Measurements from ENCODE around the gene ZNF683.
"Not testable (repeated sequence)": the region's sequence is repeated elsewhere in the genome, so short reads cannot be mapped to it uniquely, and the experiment has no call there.

Gene ZNF683

GRCh38 chr1:26336477-26337205 lies 35.9 kb downstream of the ZNF683 start:
- Histone ChIP-seq H3K4me3 (ENCODE audit: low read depth in 1 of 2, low read length in 2 of 2) (no peak overlapping the region), H4K20me1 (ENCODE audit: insufficient read depth, low read length) (no peaks in the 10 kb centered on the region), H3K36me3 (ENCODE audit: insufficient read depth, low read length) (no peaks in the 10 kb centered on the region), H3K4me2 (ENCODE audit: insufficient read depth, low read length) (no peak overlapping the region), H3K79me2 (ENCODE audit: insufficient read depth, low read length) (no peaks in the 10 kb centered on the region), H3K9ac (ENCODE audit: low read depth, low read length) (no peak overlapping the region), H2AFZ (ENCODE audit: low read depth, low read length) (no peak overlapping the region), H3K9me3 (ENCODE audit: insufficient read depth, low read length, severe bottlenecking) (no peaks in the 10 kb centered on the region), H3K27ac (ENCODE audit: low read length) (no peak overlapping the region), H3K27me3 (ENCODE audit: insufficient read depth, low read length, poor library complexity) (peaks cover 37% of the 10 kb centered on the region), H3K4me1 (ENCODE audit: insufficient read depth, low read length) (peaks cover 3% of the 10 kb centered on the region; the same call in 1 of the 2 replicates)
- DNase-seq: no peak
- TF ChIP-seq EZH2 (IDR thresholded peaks at IDR 0.05; ENCODE audit: borderline replicate concordance, low read depth, low read length, severe bottlenecking) (no peak), CTCF (IDR thresholded peaks at IDR 0.05; ENCODE audit: borderline replicate concordance, extremely low read depth, low read length, poor library complexity, severe bottlenecking) (no peak)
- ATAC-seq (ENCODE audit: insufficient read depth, low read depth): no peak

- Histone ChIP-seq H2AFZ (ENCODE audit: low read depth, low read length) (no peak overlapping the region), H3K27ac (ENCODE audit: low read length) (no peak overlapping the region), H3K4me2 (ENCODE audit: insufficient read depth, low read length) (no peak overlapping the region), H3K36me3 (ENCODE audit: insufficient read depth, low read length) (no peaks in the 10 kb centered on the region), H3K4me1 (ENCODE audit: insufficient read depth, low read length) (peaks cover 3% of the 10 kb centered on the region; the same call in 1 of the 2 replicates), H3K9ac (ENCODE audit: low read depth, low read length) (no peak overlapping the region), H3K4me3 (ENCODE audit: low read depth in 1 of 2, low read length in 2 of 2) (no peak overlapping the region), H3K27me3 (ENCODE audit: insufficient read depth, low read length, poor library complexity) (peaks cover 40% of the 10 kb centered on the region), H3K9me3 (ENCODE audit: insufficient read depth, low read length, severe bottlenecking) (no peaks in the 10 kb centered on the region), H3K79me2 (ENCODE audit: insufficient read depth, low read length) (no peaks in the 10 kb centered on the region), H4K20me1 (ENCODE audit: insufficient read depth, low read length) (no peaks in the 10 kb centered on the region)
- no peak for TF ChIP-seq CTCF (IDR thresholded peaks at IDR 0.05; ENCODE audit: borderline replicate concordance, extremely low read depth, low read length, poor library complexity, severe bottlenecking)
- TF ChIP-seq EZH2 (IDR thresholded peaks at IDR 0.05; ENCODE audit: borderline replicate concordance, low read depth, low read length, severe bottlenecking): peak; percentile 85
- ATAC-seq (ENCODE audit: insufficient read depth, low read depth) (no peak), DNase-seq (no peak)
Measured at GRCh38 chr1:26335774-26336476, 36.6 kb downstream of the ZNF683 start.

- not testable (repeated sequence) for H3K9me3 ChIP-seq (ENCODE audit: insufficient read depth, low read length, severe bottlenecking); ATAC-seq (ENCODE audit: insufficient read depth, low read depth)
Measured at GRCh38 chr1:26333312-26333711, 39.2 kb downstream of the ZNF683 start.

GRCh38 chr1:26330276-26330675 lies 42.3 kb downstream of the ZNF683 start:
- H3K79me2 ChIP-seq (ENCODE audit: insufficient read depth, low read length): no peaks in the 10 kb centered on the region
- ATAC-seq (ENCODE audit: insufficient read depth, low read depth): no peak
- H3K9ac ChIP-seq (ENCODE audit: low read depth, low read length): no peak overlapping the region
- peaks cover 25% of the 10 kb centered on the region for H3K4me1 ChIP-seq (ENCODE audit: insufficient read depth, low read length)
- H3K27ac ChIP-seq (ENCODE audit: low read length): no peak overlapping the region
- no peak for DNase-seq
- H3K9me3 ChIP-seq (ENCODE audit: insufficient read depth, low read length, severe bottlenecking): no peaks in the 10 kb centered on the region
- no peaks in the 10 kb centered on the region for H4K20me1 ChIP-seq (ENCODE audit: insufficient read depth, low read length)
- H3K36me3 ChIP-seq (ENCODE audit: insufficient read depth, low read length): no peaks in the 10 kb centered on the region
- no peak for TF ChIP-seq CTCF (IDR thresholded peaks at IDR 0.05; ENCODE audit: borderline replicate concordance, extremely low read depth, low read length, poor library complexity, severe bottlenecking)
- no peak for TF ChIP-seq EZH2 (IDR thresholded peaks at IDR 0.05; ENCODE audit: borderline replicate concordance, low read depth, low read length, severe bottlenecking)
- H2AFZ ChIP-seq (ENCODE audit: low read depth, low read length): no peak overlapping the region
- H3K27me3 ChIP-seq (ENCODE audit: insufficient read depth, low read length, poor library complexity): peaks cover 4% of the 10 kb centered on the region
- H3K4me2 ChIP-seq (ENCODE audit: insufficient read depth, low read length): no peak overlapping the region
- no peak overlapping the region for H3K4me3 ChIP-seq (ENCODE audit: low read depth in 1 of 2, low read length in 2 of 2)

More at GRCh38 chr1:26333312-26333711, 39.2 kb downstream of the ZNF683 start:
- not testable (repeated sequence) for H3K79me2 ChIP-seq (ENCODE audit: insufficient read depth, low read length); H3K9ac ChIP-seq (ENCODE audit: low read depth, low read length); H3K36me3 ChIP-seq (ENCODE audit: insufficient read depth, low read length); H3K4me1 ChIP-seq (ENCODE audit: insufficient read depth, low read length); H3K4me2 ChIP-seq (ENCODE audit: insufficient read depth, low read length); H2AFZ ChIP-seq (ENCODE audit: low read depth, low read length); H4K20me1 ChIP-seq (ENCODE audit: insufficient read depth, low read length); DNase-seq; H3K27ac ChIP-seq (ENCODE audit: low read length); H3K4me3 ChIP-seq (ENCODE audit: low read depth in 1 of 2, low read length in 2 of 2)
- peaks cover 33% of the 10 kb centered on the region for H3K27me3 ChIP-seq (ENCODE audit: insufficient read depth, low read length, poor library complexity)

- not testable (repeated sequence) for H3K36me3 ChIP-seq (ENCODE audit: insufficient read depth, low read length); H3K9ac ChIP-seq (ENCODE audit: low read depth, low read length); H3K27ac ChIP-seq (ENCODE audit: low read length); DNase-seq; H3K4me2 ChIP-seq (ENCODE audit: insufficient read depth, low read length); H3K4me3 ChIP-seq (ENCODE audit: low read depth in 1 of 2, low read length in 2 of 2); H3K9me3 ChIP-seq (ENCODE audit: insufficient read depth, low read length, severe bottlenecking); H3K79me2 ChIP-seq (ENCODE audit: insufficient read depth, low read length); H3K27me3 ChIP-seq (ENCODE audit: insufficient read depth, low read length, poor library complexity); ATAC-seq (ENCODE audit: insufficient read depth, low read depth); H2AFZ ChIP-seq (ENCODE audit: low read depth, low read length); H4K20me1 ChIP-seq (ENCODE audit: insufficient read depth, low read length)
- H3K4me1 ChIP-seq (ENCODE audit: insufficient read depth, low read length): peaks cover 25% of the 10 kb centered on the region
Measured at GRCh38 chr1:26329380-26329779, 43.2 kb downstream of the ZNF683 start.

Data from DND-41 (cell line).